CD4-positive, CD25-positive, alpha-beta regulatory T cell (primary cell): ENCODE results near the gene IGFLR1. TPM values are rescaled to one million over a fixed set of nuclear protein-coding genes. Genes with fewer than 3 reads are reported as not detected.
A peak's percentile ranks its signal among the peaks of the same experiment; 100 is the strongest.
"Not testable (repeated sequence)": the region's sequence is repeated elsewhere in the genome, so short reads cannot be mapped to it uniquely, and the experiment has no call there.

Experiments
- ATAC-seq, 2 donors: fragments of 150-1000 bp; cut with Tn5 transposase; one replicate each; pipeline ENCODE4 v1.10.0; 2021; ENCODE audit warnings: low read depth in 2 of 2, moderate number of reproducible peaks in 2 of 2, moderate library complexity in 1 of 2
- DNase-seq, 3 donors: peaks; one replicate each; pipeline versions ENCODE4 v3.0.0 to v3.0.0-alpha.2; 2012 to 2022; ENCODE audit warnings: mixed read lengths in 1 of 3
- H3K27ac ChIP-seq: one replicate; pipeline ENCODE4 v1.7.0; 2013; ENCODE audit warnings: mild to moderate bottlenecking, low read length; ENCODE audit not compliant: insufficient read depth, poor library complexity, severe bottlenecking
- H3K27me3 ChIP-seq: one replicate; pipeline ENCODE4 v1.7.0; 2013; ENCODE audit warnings: low read length; ENCODE audit not compliant: control insufficient read depth, insufficient read depth
- H3K36me3 ChIP-seq: one replicate; pipeline ENCODE4 v1.7.0; 2013; ENCODE audit warnings: mild to moderate bottlenecking, low read length, moderate library complexity; ENCODE audit not compliant: control insufficient read depth, insufficient read depth
- H3K4me1 ChIP-seq: 2 replicates; pipeline ENCODE4 v1.7.0; 2013; ENCODE audit warnings: mild to moderate bottlenecking, low read length; ENCODE audit not compliant: insufficient read depth, control insufficient read depth, poor library complexity, severe bottlenecking
- H3K4me3 ChIP-seq: one replicate; pipeline ENCODE4 v1.7.0; 2013; ENCODE audit warnings: low read depth, mild to moderate bottlenecking, low read length, moderate library complexity
- H3K9me3 ChIP-seq, 2 experiments: 1 replicate in 1 of 2; 2 replicates in 1 of 2; pipeline ENCODE4 v1.7.0; 2013; ENCODE audit warnings: low read length in 2 of 2, mild to moderate bottlenecking in 1 of 2, moderate library complexity in 1 of 2; ENCODE audit not compliant: control insufficient read depth in 2 of 2
- H3K27ac Mint-ChIP-seq, 3 donors: one replicate each; pipeline ENCODE4 v1.8.0; 2020 to 2022; ENCODE audit warnings: mild to moderate bottlenecking in 3 of 3, mixed read lengths in 3 of 3, moderate library complexity in 2 of 3
- H3K27me3 Mint-ChIP-seq: one replicate; pipeline ENCODE4 v1.8.0; 2022; ENCODE audit warnings: mild to moderate bottlenecking, mixed read lengths
- H3K36me3 Mint-ChIP-seq: one replicate; pipeline ENCODE4 v1.8.0; 2020; ENCODE audit warnings: mixed read lengths
- H3K4me1 Mint-ChIP-seq, 4 donors: one replicate each; pipeline ENCODE4 v1.8.0; 2020 to 2022; ENCODE audit warnings: mixed read lengths in 4 of 4, mild to moderate bottlenecking in 1 of 4
- H3K4me3 Mint-ChIP-seq, 4 donors: one replicate each; pipeline ENCODE4 v1.8.0; 2020 to 2022; ENCODE audit warnings: mild to moderate bottlenecking in 4 of 4, mixed read lengths in 4 of 4, moderate library complexity in 3 of 4
- H3K9me3 Mint-ChIP-seq, 7 donors: one replicate each; pipeline ENCODE4 v1.8.0; 2020 to 2022; ENCODE audit warnings: mixed read lengths in 7 of 7, mild to moderate bottlenecking in 3 of 7, moderate library complexity in 2 of 7
- polyA plus RNA-seq, 4 donors: library from polyadenylated mRNA; unstranded; fragments of 300-500 nt; fragmentation: Illumina TruSeq; gene quantifications; one replicate each; pipeline ENCODE4 v1.2.3, GENCODE V29; 2021
- total RNA-seq: library from RNA; stranded (reverse); gene quantifications from one replicate; pipeline ENCODE4 v1.2.3, GENCODE V29; 2022

The IGFLR1 gene
- total and polyA plus RNA-seq, 5 donors from 2014 or later: 80.5 to 151 (median 114) TPM

- peak overlapping the region; percentile 69 for H3K4me3 ChIP-seq
Observed at GRCh38 chr19:35775046-35775297, 32.7 kb upstream of the IGFLR1 start.

GRCh38 chr19:35774274-35775045 lies 32.2 kb upstream of the IGFLR1 start:
- Histone ChIP-seq H3K27me3 (no peaks in the 10 kb centered on the region), H3K4me1 (peaks cover 17% of the 10 kb centered on the region), H3K27ac (no peak overlapping the region), H3K9me3 (no peaks in the 10 kb centered on the region), H3K4me3 (peak overlapping the region; percentile 69), H3K36me3 (no peaks in the 10 kb centered on the region)
- H3K27me3 Mint-ChIP-seq: no peaks in the 10 kb centered on the region
- peak overlapping the region; percentile 86 to 94 (median 90) for H3K4me3 Mint-ChIP-seq
- DNase-seq (no peak), ATAC-seq (no peak)
- no peaks in the 10 kb centered on the region for H3K9me3 Mint-ChIP-seq
- H3K4me1 Mint-ChIP-seq: peaks cover 4 to 28% (median 9%) of the 10 kb centered on the region in 4 donors
- peak overlapping the region in 1 of 3 donors; percentile 73 for H3K27ac Mint-ChIP-seq
- H3K36me3 Mint-ChIP-seq: peaks cover 4% of the 10 kb centered on the region

More at GRCh38 chr19:35775046-35775297, 32.7 kb upstream of the IGFLR1 start:
- no peaks in the 10 kb centered on the region for H3K27me3 Mint-ChIP-seq
- H3K27me3 ChIP-seq: no peaks in the 10 kb centered on the region
- ATAC-seq (no peak), DNase-seq (no peak)
- peak overlapping the region; percentile 86 to 94 (median 90) for H3K4me3 Mint-ChIP-seq
- no peaks in the 10 kb centered on the region for H3K9me3 ChIP-seq
- no peak overlapping the region for H3K27ac ChIP-seq
- H3K27ac Mint-ChIP-seq: peak overlapping the region in 2 of 3 donors; percentile 73 to 87
- no peaks in the 10 kb centered on the region for H3K36me3 ChIP-seq
- peaks cover 4% of the 10 kb centered on the region for H3K36me3 Mint-ChIP-seq
- peaks cover 4 to 28% (median 9%) of the 10 kb centered on the region in 4 donors for H3K4me1 Mint-ChIP-seq
- no peaks in the 10 kb centered on the region for H3K9me3 Mint-ChIP-seq
- H3K4me1 ChIP-seq: peaks cover 17% of the 10 kb centered on the region

GRCh38 chr19:35773020-35773806 lies 31.0 kb upstream of the IGFLR1 start:
- H3K27me3 Mint-ChIP-seq: no peaks in the 10 kb centered on the region

DNA sequence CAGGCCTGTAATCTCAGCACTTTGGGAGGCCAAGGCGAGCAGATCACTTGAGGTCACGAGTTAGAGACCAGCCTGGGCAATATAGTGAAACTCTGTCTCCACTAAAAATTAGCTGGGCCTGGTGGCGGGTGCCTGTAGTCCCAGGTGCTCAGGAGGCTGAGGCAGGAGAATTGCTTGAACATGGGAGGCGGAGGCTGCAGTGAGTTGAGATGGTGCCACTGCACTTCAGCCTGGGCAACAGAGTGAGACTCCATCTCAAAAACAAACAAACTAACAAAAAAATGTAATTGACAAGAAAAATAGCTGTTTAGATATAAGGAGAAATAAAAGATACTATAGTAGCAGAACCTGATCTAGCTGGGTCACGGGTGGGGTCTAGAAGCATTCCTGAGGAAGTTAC lies 30.1 kb upstream of the IGFLR1 start:
- H3K4me3 ChIP-seq, H3K36me3 ChIP-seq, H3K36me3 Mint-ChIP-seq, ATAC-seq, DNase-seq, H3K27me3 Mint-ChIP-seq, H3K4me3 Mint-ChIP-seq, H3K9me3 Mint-ChIP-seq, H3K9me3 ChIP-seq, H3K27me3 ChIP-seq, H3K27ac ChIP-seq, H3K27ac Mint-ChIP-seq: not testable (repeated sequence)
- peaks cover 17% of the 10 kb centered on the region for H3K4me1 ChIP-seq
- H3K4me1 Mint-ChIP-seq: peaks cover 4 to 24% (median 9%) of the 10 kb centered on the region in 4 donors

More at GRCh38 chr19:35773020-35773806, 31.0 kb upstream of the IGFLR1 start:
- ATAC-seq (no peak), DNase-seq (no peak)
- Mint-ChIP-seq H3K36me3 (peaks cover 5% of the 10 kb centered on the region), H3K27ac (no peak overlapping the region), H3K4me1 (peaks cover 4 to 28% (median 9%) of the 10 kb centered on the region in 4 donors), H3K9me3 (no peaks in the 10 kb centered on the region), H3K4me3 (peak overlapping the region in 1 of 4 donors; percentile 81)
- Histone ChIP-seq H3K27me3 (no peaks in the 10 kb centered on the region), H3K27ac (no peak overlapping the region), H3K4me1 (peaks cover 17% of the 10 kb centered on the region), H3K4me3 (no peak overlapping the region), H3K36me3 (peaks cover 3% of the 10 kb centered on the region), H3K9me3 (no peaks in the 10 kb centered on the region)

DNA sequence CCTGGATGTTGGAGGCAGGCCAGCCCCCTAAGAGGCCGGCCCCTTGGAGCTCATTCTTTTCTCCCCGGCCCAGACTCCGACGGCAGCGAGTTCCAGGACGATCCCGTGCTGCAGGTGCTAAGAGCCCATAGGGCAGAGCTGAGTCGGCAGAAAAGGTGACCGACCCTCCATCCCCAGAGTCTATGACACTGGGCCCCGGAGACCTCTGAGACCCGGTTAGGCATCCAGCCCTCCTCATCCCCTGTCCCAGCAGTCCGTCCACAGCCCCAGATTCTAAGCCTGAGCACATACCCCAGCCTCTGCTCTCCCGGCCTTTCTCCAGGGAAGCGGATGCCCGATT lies 25.8 kb upstream of the IGFLR1 start:
- peaks cover 0 to 3% (median 0%) of the 10 kb centered on the region in 4 donors for H3K4me1 Mint-ChIP-seq
- no peaks in the 10 kb centered on the region for H3K9me3 Mint-ChIP-seq
- no peaks in the 10 kb centered on the region for H3K9me3 ChIP-seq
- DNase-seq (no peak), ATAC-seq (no peak)
- peaks cover 13% of the 10 kb centered on the region for H3K36me3 ChIP-seq
- H3K4me3 ChIP-seq: no peak overlapping the region
- H3K27me3 ChIP-seq: no peaks in the 10 kb centered on the region
- no peak overlapping the region for H3K4me3 Mint-ChIP-seq
- peak overlapping the region in 1 of 3 donors; percentile 60 for H3K27ac Mint-ChIP-seq
- H3K27me3 Mint-ChIP-seq: no peaks in the 10 kb centered on the region
- no peaks in the 10 kb centered on the region for H3K4me1 ChIP-seq
- H3K27ac ChIP-seq: no peak overlapping the region
- H3K36me3 Mint-ChIP-seq: peaks cover 9% of the 10 kb centered on the region

DNA sequence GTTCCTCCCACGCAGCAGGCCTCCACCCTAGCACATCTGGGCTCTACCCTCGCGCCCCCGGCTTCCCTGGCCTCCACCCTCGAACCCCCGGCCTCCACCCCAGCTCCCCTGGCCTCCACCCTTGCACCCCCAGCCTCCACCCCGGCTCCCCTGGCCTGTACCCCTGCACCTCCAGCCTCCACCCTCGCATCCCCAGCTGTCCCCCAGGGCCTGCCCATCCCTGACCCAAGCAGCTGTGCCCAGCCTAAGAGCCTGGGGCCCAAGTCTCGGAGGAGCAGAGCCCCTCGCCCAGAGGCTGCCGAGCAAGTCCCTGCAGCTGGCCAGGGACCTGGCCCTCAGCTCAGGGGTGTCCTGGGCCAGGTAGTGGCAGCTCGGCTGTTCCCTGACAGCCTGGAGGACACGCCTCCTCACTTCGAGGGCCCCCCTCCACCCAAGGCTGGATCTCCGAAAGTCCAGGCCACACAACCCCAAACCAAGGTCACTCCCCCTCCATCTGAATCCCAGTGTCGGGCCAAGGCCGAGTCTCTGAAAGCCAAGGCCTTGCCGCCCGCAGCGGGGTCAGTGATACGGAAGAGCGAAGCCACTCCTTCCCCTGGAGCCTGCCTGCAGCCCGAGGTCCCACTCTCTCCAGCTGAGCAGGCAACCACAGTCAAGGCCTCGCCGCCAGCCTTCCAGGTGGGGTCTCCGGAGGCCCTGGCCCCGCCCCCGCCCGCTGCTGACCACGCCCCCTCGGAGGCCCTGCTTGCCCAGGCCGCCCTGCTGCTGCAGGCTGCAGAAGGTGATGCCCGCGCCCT lies 25.2 kb upstream of the IGFLR1 start:
- no peaks in the 10 kb centered on the region for H3K4me1 Mint-ChIP-seq
- peaks cover 9% of the 10 kb centered on the region for H3K36me3 Mint-ChIP-seq
- Histone ChIP-seq H3K4me1 (no peaks in the 10 kb centered on the region), H3K4me3 (no peak overlapping the region), H3K36me3 (peaks cover 13% of the 10 kb centered on the region), H3K27me3 (no peaks in the 10 kb centered on the region), H3K27ac (no peak overlapping the region), H3K9me3 (no peaks in the 10 kb centered on the region)
- H3K27me3 Mint-ChIP-seq: no peaks in the 10 kb centered on the region
- no peaks in the 10 kb centered on the region for H3K9me3 Mint-ChIP-seq
- DNase-seq (no peak), ATAC-seq (no peak)
- no peak overlapping the region for H3K4me3 Mint-ChIP-seq
- H3K27ac Mint-ChIP-seq: no peak overlapping the region

GRCh38 chr19:35766571-35767104 lies 24.4 kb upstream of the IGFLR1 start:
- Histone ChIP-seq H3K27ac (no peak overlapping the region), H3K27me3 (no peaks in the 10 kb centered on the region), H3K4me3 (no peak overlapping the region), H3K36me3 (peaks cover 22% of the 10 kb centered on the region), H3K9me3 (no peaks in the 10 kb centered on the region), H3K4me1 (no peaks in the 10 kb centered on the region)
- H3K4me3 Mint-ChIP-seq: peak overlapping the region in 1 of 4 donors; percentile 61
- H3K4me1 Mint-ChIP-seq: peaks cover 0 to 5% (median 0%) of the 10 kb centered on the region in 4 donors
- DNase-seq (no peak), ATAC-seq (no peak)
- H3K27me3 Mint-ChIP-seq: no peaks in the 10 kb centered on the region
- H3K9me3 Mint-ChIP-seq: no peaks in the 10 kb centered on the region
- H3K36me3 Mint-ChIP-seq: peaks cover 15% of the 10 kb centered on the region
- no peak overlapping the region for H3K27ac Mint-ChIP-seq
